ENCODE data around the gene TUBB8.
"Not testable (repeated sequence)": the region's sequence is repeated elsewhere in the genome, so short reads cannot be mapped to it uniquely, and the experiment has no call there.

Gene TUBB8

GRCh38 chr10:49926-50325, 830 bp upstream of the TUBB8 start:
- not testable (repeated sequence) for DNase-seq (ENCODE audit: low read depth in 1 of 2, low spot score in 1 of 2)

- DNase-seq (ENCODE audit: low read depth in 1 of 2, low spot score in 1 of 2) = not testable (repeated sequence)
Observed at GRCh38 chr10:47864-48263, 1.2 kb downstream of the TUBB8 start.

- DNase-seq (ENCODE audit: low read depth in 1 of 2, low spot score in 1 of 2) = not testable (repeated sequence)
Observed at GRCh38 chr10:13315-13635, 35.8 kb downstream of the TUBB8 start.

GRCh38 chr10:12444-13314, 36.4 kb downstream of the TUBB8 start:
- DNase-seq (ENCODE audit: low read depth in 1 of 2, low spot score in 1 of 2) = not testable (repeated sequence)

GRCh38 chr10:11260-11659, 37.8 kb downstream of the TUBB8 start:
- DNase-seq (ENCODE audit: low read depth in 1 of 2, low spot score in 1 of 2) = not testable (repeated sequence)

- peak in 1 of 2 donors; percentile 3 for DNase-seq (ENCODE audit: low read depth in 1 of 2, low spot score in 1 of 2)
Observed at GRCh38 chr10:10261-10971, 38.7 kb downstream of the TUBB8 start.

Measured in activated CD4-positive, alpha-beta T cell treated with anti-CD3 and anti-CD28 coated beads, Interleukin-2, amount 50 U/mL, for 24 hours (primary cell).